OCI-LY7 (cell line): ENCODE results near the gene TMEM132A. TPM values are rescaled to one million over a fixed set of nuclear protein-coding genes. Genes with fewer than 3 reads are reported as not detected.

ENCODE experiments used
- BruUV-seq: library from RNA; stranded (reverse); fragments of 400-500 nt; replicated peaks from 2 replicates; lab custom pipeline; 2021; lab: Mats Ljungman, UMichigan
- CTCF ChIA-PET: fragments of 300-600 bp; sonication (Branson Sonifier 250); formaldehyde crosslinking; loops from one replicate; lab custom pipeline; 2022; ENCODE audit warnings: antibody characterized with exemption; ENCODE audit not compliant: unreplicated experiment; lab: Charles Lee
- POLR2A ChIA-PET: fragments of 300-600 bp; sonication (Branson Sonifier 250); formaldehyde crosslinking; loops from one replicate; lab custom pipeline; 2022; ENCODE audit warnings: antibody characterized with exemption; lab: Charles Lee
- DNase-seq: peaks from one replicate; pipeline ENCODE4 v3.0.0-alpha.2; 2015; ENCODE audit warnings: low spot score
- H2AFZ ChIP-seq: fragments of 200-600 bp; sonication (generic), shearing (Covaris generic); 2 replicates; pipeline ENCODE4 v1.6.1; 2014; ENCODE audit warnings: mild to moderate bottlenecking, antibody characterized with exemption, low read length, moderate library complexity
- H3K27ac ChIP-seq: fragments of 200-600 bp; sonication (generic); 2 replicates; pipeline ENCODE4 v1.5.1; 2014; ENCODE audit warnings: mixed run types, low read depth, mild to moderate bottlenecking, moderate library complexity, low read length, inconsistent platforms; ENCODE audit not compliant: poor library complexity, severe bottlenecking
- H3K36me3 ChIP-seq: fragments of 200-600 bp; sonication (generic); 2 replicates; pipeline ENCODE4 v1.6.1; 2014; ENCODE audit warnings: mild to moderate bottlenecking, antibody characterized with exemption, low read length, moderate library complexity, mixed read lengths; ENCODE audit not compliant: insufficient read depth
- H3K4me1 ChIP-seq: fragments of 200-600 bp; sonication (generic); 2 replicates; pipeline ENCODE4 v1.5.1; 2014; ENCODE audit warnings: mild to moderate bottlenecking, low read length; ENCODE audit not compliant: insufficient read depth, poor library complexity, severe bottlenecking
- H3K4me2 ChIP-seq: fragments of 200-600 bp; sonication (generic); 2 replicates; pipeline ENCODE4 v1.6.1; 2014; ENCODE audit warnings: mild to moderate bottlenecking, low read length
- H3K4me3 ChIP-seq: fragments of 200-600 bp; sonication (generic); 2 replicates; pipeline ENCODE4 v1.5.1; 2014; ENCODE audit warnings: mild to moderate bottlenecking, low read depth, low read length; ENCODE audit not compliant: poor library complexity, severe bottlenecking
- H3K79me2 ChIP-seq: fragments of 200-600 bp; sonication (generic); 2 replicates; pipeline ENCODE4 v1.6.1; 2016; ENCODE audit warnings: low read depth, mild to moderate bottlenecking, low read length, moderate library complexity, mixed read lengths; ENCODE audit not compliant: insufficient read depth
- H3K9me2 ChIP-seq: fragments of 200-600 bp; sonication (generic); 2 replicates; pipeline ENCODE4 v1.6.1; 2016; ENCODE audit warnings: mild to moderate bottlenecking, low read length, mixed read lengths; ENCODE audit not compliant: insufficient read depth
- H3K9me3 ChIP-seq: fragments of 200-600 bp; sonication (generic); 2 replicates; pipeline ENCODE4 v1.6.1; 2014; ENCODE audit warnings: mild to moderate bottlenecking, mixed run types, low read length, mixed read lengths
- H4K20me1 ChIP-seq: fragments of 200-600 bp; sonication (generic); 2 replicates; pipeline ENCODE4 v1.6.1; 2014; ENCODE audit warnings: mild to moderate bottlenecking, antibody characterized with exemption, low read length, moderate library complexity, mixed read lengths; ENCODE audit not compliant: insufficient read depth
- CTCF ChIP-seq: fragments of 200-600 bp; sonication (generic); conservative IDR thresholded peaks from 2 replicates; pipeline ENCODE4 v1.5.1; 2014; ENCODE audit warnings: mild to moderate bottlenecking, antibody characterized with exemption, low read length, moderate library complexity, mixed read lengths
- EZH2phosphoT487 ChIP-seq: fragments of 200-600 bp; sonication (generic); IDR thresholded peaks from 2 replicates; pipeline ENCODE4 v1.6.1; 2018; ENCODE audit warnings: low read depth, borderline replicate concordance, mild to moderate bottlenecking, mixed run types, antibody characterized with exemption, low read length, moderate library complexity, mixed read lengths
- intact Hi-C: fragments of 100-400 bp; cut with micrococcal nuclease; formaldehyde crosslinking; loops from one replicate; pipeline ENCODE4 v1.10.0; 2022; ENCODE audit not compliant: unreplicated experiment
- total RNA-seq, 2 experiments: library from RNA; depleted of rRNA in 1 of 2; stranded (reverse); fragments of >200 nt in 1 of 2; shearing (Covaris generic) in 1 of 2; gene quantifications; 2 replicates each; pipeline ENCODE4 v1.2.3, GENCODE V29; 2014 to 2022

TMEM132A gene
- total RNA-seq, 2 experiments from 2014 or later, result 5.5 to 8.9 TPM

- H3K4me3 ChIP-seq, result peak overlapping the region; percentile 70
- H3K4me2 ChIP-seq, result peak overlapping the region; percentile 56
- intact Hi-C loops, result loop anchor here (1.0 kb wide), 1 partner anchor 10 kb away; no protein-coding TSS in a partner anchor
- H3K9me2 ChIP-seq, result no peaks in the 10 kb centered on the region
- no peak overlapping the region for H3K27ac ChIP-seq
- peaks cover 36% of the 10 kb centered on the region for H3K36me3 ChIP-seq
- DNase-seq, result no peak
- ChIA-PET CTCF (no interaction called here), POLR2A (interaction anchor here (0.5 kb wide), 1 partner anchor 37 kb away, joined by 3 read pairs; no protein-coding TSS in a partner anchor)
- no TSS peak for BruUV-seq
- peaks cover 28% of the 10 kb centered on the region for H3K4me1 ChIP-seq
- H2AFZ ChIP-seq, result no peak overlapping the region
- H3K9me3 ChIP-seq, result no peaks in the 10 kb centered on the region
- no peak for TF ChIP-seq EZH2phosphoT487
- TF ChIP-seq CTCF, result no peak
- H3K79me2 ChIP-seq, result no peaks in the 10 kb centered on the region
- no peaks in the 10 kb centered on the region for H4K20me1 ChIP-seq
These were observed 920 bp downstream of the TMEM132A start for GRCh38 chr11:60924906-60925853.

- no TSS peak for BruUV-seq
- POLR2A ChIA-PET, result interaction anchor here (0.5 kb wide), 1 partner anchor 36 kb away, joined by 3 read pairs; no protein-coding TSS in a partner anchor
- intact Hi-C loops, result loop anchor here (1.0 kb wide), 1 partner anchor 11 kb away; no protein-coding TSS in a partner anchor
- H3K9me2 ChIP-seq, result no peaks in the 10 kb centered on the region
- no peak overlapping the region for H3K27ac ChIP-seq
- H3K36me3 ChIP-seq, result peaks cover 29% of the 10 kb centered on the region
- H3K4me3 ChIP-seq, result no peak overlapping the region
- no peaks in the 10 kb centered on the region for H4K20me1 ChIP-seq
- no peaks in the 10 kb centered on the region for H3K79me2 ChIP-seq
- peak; percentile 36; the same call in 1 of the 2 replicates for TF ChIP-seq CTCF
- no peak for TF ChIP-seq EZH2phosphoT487
- H3K9me3 ChIP-seq, result no peaks in the 10 kb centered on the region
- peak overlapping the region; percentile 56 for H3K4me2 ChIP-seq
- peaks cover 29% of the 10 kb centered on the region for H3K4me1 ChIP-seq
- no peak for DNase-seq
- CTCF ChIA-PET, result no interaction called here
- H2AFZ ChIP-seq, result no peak overlapping the region
These were observed 1.6 kb downstream of the TMEM132A start for GRCh38 chr11:60925868-60926267.
